ENCODE results near the gene CITED2. TPM values are rescaled to one million over a fixed set of nuclear protein-coding genes. Genes with fewer than 3 reads are reported as not detected.

CITED2 gene
- total RNA-seq, 1 donor, result 236 TPM

- no peak for DNase-seq (ENCODE audit: low read depth in 2 of 3, low spot score in 2 of 3)
Measured at GRCh38 chr6:139386404-139386803, 12.0 kb upstream of the CITED2 start.

GRCh38 chr6:139381216-139381865, 6.9 kb upstream of the CITED2 start:
- DNase-seq (ENCODE audit: low read depth in 2 of 3, low spot score in 2 of 3), result no peak

- no peak for DNase-seq (ENCODE audit: low read depth in 2 of 3, low spot score in 2 of 3)
Measured at GRCh38 chr6:139380611-139381010, 6.2 kb upstream of the CITED2 start.

DNA sequence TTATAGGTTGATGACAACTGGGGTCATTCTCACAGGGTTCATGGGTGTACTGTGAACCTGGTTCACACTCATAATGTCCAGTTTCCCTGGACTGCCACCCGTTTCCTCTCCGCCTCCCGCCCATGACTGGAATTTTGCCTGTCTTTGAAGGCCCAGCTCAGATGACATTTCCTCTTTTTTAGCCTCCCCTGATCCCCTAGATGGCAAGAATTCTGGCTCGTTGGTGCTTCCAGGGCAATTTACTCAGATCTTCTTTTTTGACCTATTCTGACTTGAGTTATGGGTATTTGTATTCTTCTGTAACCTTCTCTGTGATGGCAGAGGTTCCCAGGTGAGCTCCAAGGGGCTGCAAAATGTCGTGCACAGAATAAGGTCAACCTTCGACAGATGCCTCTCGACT, 5.7 kb upstream of the CITED2 start:
- no peak for DNase-seq (ENCODE audit: low read depth in 2 of 3, low spot score in 2 of 3)

GRCh38 chr6:139378882-139379341, 4.5 kb upstream of the CITED2 start:
- no peak for DNase-seq (ENCODE audit: low read depth in 2 of 3, low spot score in 2 of 3)

DNA sequence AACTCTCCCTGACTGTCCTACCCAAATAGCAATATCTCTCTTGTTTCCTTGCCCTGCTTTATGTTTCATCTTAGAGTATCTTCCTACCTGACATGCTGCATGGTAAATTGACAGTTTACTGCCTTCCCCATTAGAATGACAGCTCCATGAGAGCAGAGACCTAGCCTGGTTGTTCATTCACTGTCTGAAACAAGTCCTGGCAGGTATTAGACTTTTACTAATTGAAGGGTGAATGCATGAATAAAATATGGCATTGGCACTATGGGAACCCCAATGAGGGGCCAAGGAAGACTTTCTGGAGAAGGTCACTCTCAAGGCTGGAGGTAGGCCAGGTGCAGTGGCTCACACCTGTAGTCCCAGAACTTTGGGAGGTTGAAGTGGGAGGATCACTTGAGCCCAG, 3.8 kb upstream of the CITED2 start:
- no peak for DNase-seq (ENCODE audit: low read depth in 2 of 3, low spot score in 2 of 3)

DNA sequence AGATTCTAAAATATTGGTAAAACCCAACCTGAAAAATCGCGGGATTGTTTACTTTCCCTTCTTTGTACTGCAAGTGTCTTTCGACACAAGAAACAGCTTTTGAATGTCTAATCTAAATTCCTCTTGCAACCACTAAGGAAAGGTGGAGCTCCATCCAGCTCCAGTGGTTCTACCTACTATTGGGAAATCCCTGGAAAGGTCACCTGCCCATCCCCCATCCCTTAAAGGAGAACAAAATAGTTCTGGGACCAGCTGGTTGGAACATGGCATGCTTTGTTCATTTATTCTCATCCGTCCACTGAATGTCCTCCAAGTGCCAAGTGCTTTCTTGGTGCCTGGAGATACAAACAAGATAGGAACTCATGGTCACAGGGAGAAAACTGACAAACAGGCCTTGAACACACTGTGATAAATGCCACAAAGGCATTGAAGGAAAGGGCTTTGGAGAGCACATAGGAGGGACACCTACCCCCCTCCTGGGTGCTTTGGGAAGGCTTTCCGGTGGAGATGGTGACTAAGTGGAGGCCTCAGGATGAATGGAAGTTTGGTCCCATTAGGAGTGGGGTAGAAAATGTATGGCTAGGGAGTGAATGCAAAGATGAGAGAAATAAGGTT, 2.3 kb upstream of the CITED2 start:
- no peak for DNase-seq (ENCODE audit: low read depth in 2 of 3, low spot score in 2 of 3)

DNA sequence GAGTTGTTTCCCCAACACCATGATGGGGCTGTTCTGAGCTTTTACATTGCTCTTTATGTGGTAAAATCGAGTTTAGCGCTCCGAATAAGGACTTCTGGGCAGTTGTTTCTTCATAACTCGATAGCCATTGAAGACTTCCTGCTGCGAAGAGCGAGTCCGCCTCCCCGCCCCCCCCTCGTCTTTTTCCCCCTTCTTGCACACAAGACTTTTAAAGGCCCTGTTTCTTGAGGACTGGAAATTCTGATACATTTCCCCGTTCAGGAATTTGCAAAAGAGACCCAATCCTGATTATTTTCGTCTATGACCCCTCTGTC, 1.5 kb upstream of the CITED2 start:
- DNase-seq (ENCODE audit: low read depth in 2 of 3, low spot score in 2 of 3), result no peak

DNA sequence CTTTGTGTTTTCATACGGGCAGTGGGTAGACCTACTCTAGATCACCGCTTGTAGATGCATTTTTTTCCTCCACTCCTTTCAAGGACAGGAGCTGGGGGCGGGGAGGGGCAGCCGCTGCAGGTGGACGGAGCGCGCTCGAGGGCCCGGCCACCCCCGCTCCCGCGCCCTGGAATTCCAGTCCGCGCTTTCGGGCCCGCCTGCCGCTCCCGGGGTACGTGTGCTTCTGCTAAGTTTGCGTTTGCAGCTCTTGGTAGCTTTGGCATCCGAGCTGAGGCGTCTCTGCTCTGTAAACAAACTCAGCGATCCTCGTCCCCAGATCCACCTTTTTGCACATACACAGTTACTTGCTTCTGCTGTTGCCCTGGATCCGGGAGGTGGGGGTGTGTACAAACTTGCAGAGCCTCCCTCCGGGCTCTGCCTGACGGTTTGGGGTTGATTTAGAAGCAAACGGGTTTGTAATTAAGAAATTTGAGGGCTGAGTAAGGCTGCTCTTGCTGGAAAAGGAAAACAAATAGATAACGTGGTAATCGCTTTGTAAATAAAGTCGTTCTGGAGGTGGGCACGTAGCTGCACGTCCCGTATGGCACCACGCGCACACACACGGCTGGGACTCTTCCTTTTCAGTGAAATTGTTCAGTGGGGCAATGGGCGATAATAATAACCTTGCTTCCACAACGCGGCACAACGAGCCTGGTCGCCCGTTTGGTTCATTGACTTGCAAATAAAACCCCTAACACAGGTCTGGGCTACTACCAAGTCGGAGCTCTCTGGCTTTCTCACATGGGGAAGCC, 973 bp upstream of the CITED2 start:
- peak; percentile 61 to 96 (median 91) for DNase-seq (ENCODE audit: low read depth in 2 of 3, low spot score in 2 of 3)

DNA sequence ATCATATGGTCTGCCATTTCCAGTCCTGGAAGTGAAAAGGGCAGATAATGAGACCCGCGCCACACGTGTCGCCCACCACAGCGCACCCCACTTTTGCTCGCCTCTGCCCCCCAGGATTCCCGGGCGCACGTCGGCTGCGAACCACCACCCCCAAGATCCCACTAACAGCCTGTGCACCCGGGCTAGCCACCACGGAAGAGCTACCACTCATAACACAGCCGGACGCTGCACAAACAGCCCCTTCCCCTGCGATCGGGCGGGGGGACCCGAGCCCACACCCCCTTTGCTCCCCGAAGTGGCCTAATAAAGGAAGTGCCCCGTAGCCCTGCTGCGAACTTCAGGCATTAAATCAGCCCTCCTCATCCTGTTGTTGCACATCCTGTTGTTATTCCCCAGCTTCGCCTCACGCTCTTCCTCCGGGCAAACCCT, 506 bp downstream of the CITED2 start:
- no peak for DNase-seq (ENCODE audit: low read depth in 2 of 3, low spot score in 2 of 3)

DNA sequence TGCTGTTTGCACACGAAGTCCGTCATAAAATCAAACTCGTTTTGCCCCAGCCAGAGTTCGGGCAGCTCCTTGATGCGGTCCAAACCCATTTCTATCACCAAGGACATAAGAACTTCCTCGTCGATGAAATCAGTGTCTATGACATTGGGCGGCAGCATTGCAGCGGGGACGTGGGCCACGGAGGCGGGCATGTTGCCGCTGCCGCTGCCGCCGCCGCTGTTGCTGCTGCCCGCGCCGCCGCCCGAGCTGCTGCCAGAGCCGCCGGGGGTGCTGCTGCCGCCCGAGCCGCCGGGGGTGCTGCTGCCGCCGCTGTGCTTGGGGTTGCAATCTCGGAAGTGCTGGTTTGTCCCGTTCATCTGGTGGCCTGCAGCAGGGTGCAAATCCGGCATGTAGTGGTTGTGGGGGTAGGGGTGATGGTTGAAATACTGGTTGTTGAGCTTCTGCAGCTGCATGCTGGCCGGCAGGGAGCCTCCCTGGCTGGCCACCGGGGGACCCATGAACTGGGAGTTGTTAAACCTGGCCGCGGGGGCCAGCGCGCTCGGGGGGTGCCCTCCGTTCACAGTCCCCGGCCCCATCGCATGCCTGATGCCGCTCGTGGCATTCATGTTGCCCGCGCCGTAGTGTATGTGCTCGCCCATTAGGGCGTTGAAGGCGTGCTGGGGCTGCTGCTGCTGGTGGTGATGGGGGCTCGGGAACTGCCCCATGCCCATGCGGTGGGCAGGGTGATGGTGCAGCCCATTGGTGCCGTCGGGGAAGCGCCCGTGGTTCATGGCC, 1.1 kb downstream of the CITED2 start:
- peak; percentile 41 to 68 (median 61) for DNase-seq (ENCODE audit: low read depth in 2 of 3, low spot score in 2 of 3)

DNA sequence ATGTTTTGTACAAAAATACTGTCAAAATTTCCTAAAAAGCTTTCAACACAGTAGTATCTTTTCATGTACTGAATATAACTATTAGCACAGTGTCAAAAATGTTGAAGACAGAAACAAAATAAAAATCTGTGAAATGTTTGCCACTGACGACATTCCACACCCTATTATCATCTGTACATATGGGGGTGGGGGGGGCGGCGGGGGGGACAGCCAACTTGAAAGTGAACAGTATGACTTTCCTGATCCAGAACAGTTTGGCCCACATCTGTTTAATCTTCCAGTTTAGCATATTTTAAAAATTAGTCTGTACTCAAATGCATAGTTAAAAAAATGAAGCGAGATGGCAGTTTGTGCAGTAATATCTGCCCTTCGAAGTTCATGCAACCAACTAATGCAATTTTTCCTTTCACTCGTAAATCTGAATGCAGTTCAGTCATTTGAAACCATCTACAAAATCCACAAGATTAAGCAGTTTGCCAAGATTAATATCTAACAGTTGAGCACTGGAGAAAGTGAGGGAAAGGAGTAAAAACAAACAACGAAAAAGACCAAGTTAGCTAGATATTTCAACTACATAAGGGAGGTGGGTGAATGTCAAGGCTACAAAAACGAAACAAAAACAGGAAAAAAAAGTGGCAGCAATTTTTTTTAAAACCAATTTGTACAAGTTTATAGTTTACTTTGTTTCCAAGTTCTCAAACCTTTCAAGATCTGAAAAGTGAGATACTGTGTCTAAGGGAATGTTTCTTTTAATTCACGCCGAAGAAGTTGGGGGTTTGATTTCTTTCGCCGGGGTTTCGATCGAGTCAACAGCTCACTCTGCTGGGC, 1.9 kb downstream of the CITED2 start:
- DNase-seq (ENCODE audit: low read depth in 2 of 3, low spot score in 2 of 3), result peak in 1 of 3 donors; percentile 50

- DNase-seq (ENCODE audit: low read depth in 2 of 3, low spot score in 2 of 3), result no peak
Measured at GRCh38 chr6:139371421-139372203, 2.8 kb downstream of the CITED2 start.

GRCh38 chr6:139370999-139371345, 3.5 kb downstream of the CITED2 start:
- DNase-seq (ENCODE audit: low read depth in 2 of 3, low spot score in 2 of 3), result no peak

GRCh38 chr6:139370283-139370998, 4.0 kb downstream of the CITED2 start:
- peak in 1 of 3 donors; percentile 10 for DNase-seq (ENCODE audit: low read depth in 2 of 3, low spot score in 2 of 3)

DNA sequence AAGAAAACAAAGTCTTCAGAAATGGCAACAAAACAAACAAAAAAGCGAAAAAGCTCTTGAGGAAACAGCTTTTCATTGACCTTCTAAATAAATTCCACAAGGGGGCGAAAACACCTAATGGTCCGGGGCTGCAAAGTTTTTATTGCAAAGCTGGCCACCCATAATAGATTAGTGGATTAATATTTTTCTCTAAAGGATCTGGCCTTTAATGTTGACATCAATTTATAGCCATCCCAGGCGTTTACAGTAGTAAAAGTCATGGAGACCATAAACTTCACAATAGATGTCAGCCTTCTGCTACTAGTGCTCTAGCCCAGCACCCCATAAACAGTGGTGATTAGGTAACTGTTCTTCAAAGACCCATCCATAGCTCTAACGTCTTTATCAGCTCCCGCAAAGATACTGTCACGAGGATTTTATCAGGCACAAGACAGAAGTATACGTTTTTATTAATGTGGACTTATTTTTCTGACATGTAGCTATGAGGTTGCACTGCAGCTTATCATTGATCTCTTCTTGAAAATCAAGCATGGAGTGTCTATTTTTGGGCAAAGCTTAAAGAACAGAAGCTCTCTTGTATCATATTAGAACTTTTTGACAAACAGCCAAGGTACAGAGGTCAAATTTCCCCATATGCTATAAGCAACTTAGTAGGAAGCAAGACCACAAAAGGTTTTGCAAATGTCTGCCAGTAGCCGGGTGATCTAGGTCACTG, 4.7 kb downstream of the CITED2 start:
- peak in 2 of 3 donors; percentile 39 to 68 for DNase-seq (ENCODE audit: low read depth in 2 of 3, low spot score in 2 of 3)

DNA sequence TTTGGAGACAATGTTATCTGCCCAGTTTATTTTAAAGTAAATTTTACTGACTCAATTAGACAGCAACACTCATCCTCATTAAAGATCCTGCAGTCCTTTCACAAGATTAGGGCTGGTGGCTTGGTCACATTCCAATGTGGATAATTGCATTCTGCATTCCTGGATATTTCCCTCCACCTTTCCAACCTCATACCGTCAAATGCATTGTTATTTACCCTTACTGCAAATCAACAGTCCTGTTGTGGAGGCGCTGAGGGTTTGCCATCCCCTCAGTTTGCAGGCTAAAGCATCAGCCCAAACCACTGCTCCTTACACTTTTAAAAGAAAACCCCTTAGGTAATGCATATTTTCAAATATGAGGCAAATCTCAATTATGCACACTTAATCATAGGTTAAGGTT, 5.4 kb downstream of the CITED2 start:
- DNase-seq (ENCODE audit: low read depth in 2 of 3, low spot score in 2 of 3), result no peak

GRCh38 chr6:139368661-139369060, 5.8 kb downstream of the CITED2 start:
- no peak for DNase-seq (ENCODE audit: low read depth in 2 of 3, low spot score in 2 of 3)

All from hematopoietic multipotent progenitor cell (in vitro differentiated cells).